NCI-H1436 treated with DMSO at 0.1 percent for 48 hours (cell line): ENCODE results near the gene KAZN.
"Not testable (repeated sequence)": the region's sequence is repeated elsewhere in the genome, so short reads cannot be mapped to it uniquely, and the experiment has no call there.

Experiments
- DNase-seq: peaks from one replicate; lab custom pipeline; 2025; lab: John Stamatoyannopoulos, UW

The KAZN gene

DNA sequence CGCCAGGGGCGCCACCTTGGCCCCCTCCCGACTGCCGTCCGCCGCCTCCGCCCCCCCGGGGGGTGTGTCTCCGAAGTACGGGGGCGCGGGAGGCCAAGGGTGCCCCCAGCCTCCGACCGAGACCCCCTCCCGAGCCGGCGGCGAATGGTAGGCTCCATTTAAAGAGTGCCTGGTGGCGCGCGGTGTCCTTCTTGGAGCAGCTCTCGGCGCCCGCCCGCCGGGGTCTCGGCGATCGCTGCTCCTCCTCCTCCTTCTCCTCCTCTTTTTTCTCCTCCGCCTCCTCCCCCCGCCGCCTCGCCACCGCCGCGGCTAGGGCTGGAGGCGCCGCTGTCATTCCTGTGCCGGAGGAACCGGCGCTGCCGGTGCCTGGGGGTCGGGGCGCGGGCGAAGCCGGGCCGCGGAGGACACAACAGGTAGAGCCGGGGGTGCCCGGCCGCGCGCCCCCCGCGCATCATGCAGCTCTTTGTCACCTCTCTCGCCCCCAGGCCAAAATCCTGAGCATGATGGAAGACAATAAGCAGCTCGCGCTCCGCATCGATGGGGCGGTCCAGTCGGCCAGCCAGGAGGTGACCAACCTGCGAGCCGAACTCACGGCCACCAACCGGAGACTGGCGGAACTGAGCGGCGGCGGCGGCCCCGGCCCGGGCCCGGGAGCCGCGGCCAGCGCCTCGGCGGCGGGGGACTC is at the start of gene KAZN:
Gene KAZN, plus strand, starts transcription at position 188 of the 685 bp plus-strand sequence.
- DNase-seq: no peak

DNA sequence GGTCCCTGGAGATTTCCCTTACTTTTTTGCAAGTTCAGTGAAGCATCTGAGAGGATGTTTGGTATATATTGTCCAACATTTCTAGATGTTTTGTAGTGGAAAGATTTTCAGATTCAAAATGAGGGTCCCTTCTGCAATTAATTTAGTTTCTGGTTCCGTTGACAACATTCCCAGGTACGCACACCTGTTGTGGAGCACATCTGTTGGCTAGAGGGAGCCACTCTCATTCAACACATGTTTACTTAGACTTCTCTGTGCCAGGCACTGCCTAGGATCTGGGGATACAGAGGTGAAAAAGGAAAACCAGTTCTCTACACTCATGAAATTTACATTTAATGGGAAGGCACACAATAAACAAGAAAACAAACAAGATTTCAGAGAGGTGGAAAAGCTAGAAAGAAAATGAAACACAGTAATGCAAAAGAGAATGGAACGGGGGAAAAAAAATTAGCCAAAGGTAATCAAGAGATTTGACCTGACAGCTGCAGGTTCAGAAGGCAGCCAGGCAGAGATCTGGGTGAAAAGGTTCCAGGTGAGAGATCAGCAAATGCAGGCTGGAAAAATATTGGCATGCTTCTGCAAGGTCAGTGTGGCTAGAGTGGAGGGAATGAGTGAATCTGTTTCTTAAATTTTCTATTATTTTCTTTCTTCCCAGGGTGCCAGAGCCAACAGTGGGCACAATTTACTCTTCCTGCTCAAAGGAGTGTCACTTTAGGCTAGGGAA is 48.4 kb upstream of the KAZN start:
- DNase-seq: no peak

DNA sequence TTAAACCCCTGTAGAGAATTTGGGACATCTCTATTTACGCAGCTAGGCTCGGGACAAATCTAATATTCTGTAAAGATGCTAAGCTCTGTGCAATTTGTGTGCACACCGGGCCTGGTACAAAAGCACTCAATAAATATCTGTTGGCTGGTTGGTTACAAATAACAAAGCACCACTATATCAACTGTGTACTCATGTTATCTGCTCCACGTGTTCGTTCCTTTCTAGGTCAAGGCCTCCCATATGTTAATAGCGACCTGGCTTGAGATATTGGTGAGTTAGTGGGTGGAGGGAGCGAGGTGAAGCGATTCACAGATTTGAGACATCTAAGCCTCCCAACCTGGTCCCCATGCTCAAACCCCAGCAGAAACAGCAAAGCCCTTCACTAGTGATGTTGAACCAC is 47.1 kb upstream of the KAZN start:
- DNase-seq: no peak

DNA sequence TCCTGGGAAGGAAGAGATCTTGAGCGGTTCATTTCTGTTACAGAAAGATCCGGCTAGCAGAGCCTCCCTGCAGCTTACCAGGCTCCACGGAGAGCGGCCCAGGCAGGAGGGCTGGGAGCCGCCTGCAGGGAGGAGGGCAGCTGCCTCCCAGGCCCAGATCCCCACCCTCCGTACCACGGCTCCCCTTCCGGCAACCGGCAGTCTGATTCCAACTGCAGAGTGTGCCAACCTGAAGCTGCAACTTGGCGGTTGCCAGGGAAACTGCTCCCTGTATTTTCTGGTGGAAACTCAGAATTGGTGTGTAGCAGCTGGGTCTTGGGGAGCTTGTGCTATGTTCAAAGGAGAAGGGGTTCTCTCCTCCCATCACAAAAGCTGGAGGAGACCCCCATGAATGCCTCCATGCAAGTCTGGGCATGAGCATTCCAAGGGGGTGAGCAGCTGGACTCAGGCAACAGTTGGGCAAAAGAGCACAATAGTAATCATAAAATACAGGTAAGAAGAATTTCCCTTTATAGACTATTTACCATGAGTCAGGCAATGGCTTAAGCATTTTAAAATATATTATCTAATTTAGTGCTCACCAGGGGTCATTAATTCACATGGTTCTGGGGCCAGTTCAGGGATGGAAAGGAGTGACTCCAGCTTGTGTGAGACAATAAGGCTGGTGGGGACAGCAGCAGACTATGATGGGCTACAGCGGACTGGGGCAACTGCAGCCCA is 46.1 kb upstream of the KAZN start:
- no peak for DNase-seq

DNA sequence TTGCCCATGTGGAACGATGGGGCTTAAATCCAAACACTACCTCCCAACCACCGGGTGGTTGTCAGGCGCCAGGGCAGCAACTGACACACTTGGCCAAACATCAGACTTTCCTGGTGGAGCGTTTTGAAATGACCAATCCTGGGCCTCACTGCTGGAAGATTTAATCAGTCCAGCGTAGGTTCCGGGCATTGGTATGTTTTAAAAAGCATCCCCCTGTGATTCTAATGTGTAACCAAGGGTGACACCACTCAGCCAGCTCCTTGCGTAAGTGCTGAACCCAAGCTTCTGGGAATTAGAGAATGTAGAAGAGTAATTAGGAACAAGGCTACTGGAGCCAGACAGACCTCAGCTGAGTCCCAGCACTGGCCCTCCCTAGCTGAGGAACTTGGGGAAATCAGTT is 44.8 kb upstream of the KAZN start:
- DNase-seq: no peak

DNA sequence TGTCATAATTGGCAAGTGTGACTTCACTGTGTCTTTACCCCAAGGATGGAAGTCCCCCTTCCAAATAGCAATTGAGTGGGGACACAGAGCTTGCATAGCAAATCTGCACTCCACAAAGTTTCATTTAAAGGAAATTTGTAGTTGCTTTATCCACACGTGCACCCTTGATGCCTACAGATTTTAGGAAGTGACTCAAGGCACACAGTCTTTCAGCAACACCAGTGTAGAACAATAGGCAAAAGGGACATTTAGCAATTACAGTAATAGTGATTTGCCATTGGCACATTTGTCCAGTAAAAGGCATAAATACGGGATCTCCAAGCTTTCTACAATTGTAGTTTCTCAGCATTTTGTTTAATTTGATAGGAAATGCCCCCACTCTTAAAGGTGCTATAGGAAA is 43.4 kb upstream of the KAZN start:
- no peak for DNase-seq

DNA sequence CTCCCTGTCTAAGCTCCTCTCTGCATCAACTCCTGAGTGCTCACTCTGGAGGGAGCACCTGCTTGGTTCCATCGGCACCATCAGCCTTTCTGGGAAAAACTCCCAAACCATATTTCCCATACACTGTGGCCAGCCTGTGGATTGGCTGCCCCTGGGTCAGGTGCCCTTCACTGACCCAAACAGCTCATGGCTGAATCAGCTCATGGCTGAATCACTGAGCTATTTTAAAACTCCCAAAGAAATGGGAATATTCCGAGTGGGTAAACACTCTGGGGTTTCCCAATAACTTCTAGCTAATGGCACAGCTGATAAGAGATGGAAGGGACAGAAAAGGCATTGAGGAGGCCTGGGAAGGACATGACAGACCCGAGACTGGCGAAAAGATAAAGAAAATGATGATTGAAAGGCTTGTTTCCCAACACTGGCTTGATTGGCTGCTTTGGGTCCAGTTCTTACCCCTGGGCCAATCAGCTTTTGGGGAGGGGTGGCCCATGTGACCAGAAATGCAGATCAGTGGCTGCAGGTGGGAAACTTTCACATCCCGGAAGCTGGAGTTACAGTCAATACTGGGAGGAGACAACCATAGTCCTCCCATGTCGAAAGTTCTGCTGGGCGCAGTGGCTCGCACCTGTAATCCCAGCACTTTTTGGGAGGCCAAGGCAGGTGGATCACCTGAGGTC is 37.3 kb upstream of the KAZN start:
- no peak for DNase-seq

DNA sequence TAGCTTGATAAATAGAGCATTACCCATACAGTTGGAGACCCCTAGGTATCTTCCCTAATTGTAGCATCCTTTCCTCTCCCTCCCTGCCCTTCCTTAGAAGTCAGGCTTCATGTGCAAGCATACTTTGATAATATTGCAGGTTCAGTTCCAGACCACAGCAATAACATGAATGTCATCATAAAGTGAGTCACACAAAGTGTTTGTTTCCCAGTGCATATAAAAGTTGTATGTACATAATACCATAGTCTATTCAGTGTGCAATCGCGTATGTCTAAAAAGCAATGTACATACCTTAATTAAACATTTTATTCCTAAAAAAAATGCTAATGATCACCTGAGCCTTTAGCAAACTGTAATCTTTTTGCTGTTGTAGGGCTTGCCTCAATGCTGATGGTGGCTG is 33.4 kb upstream of the KAZN start:
- no peak for DNase-seq

DNA sequence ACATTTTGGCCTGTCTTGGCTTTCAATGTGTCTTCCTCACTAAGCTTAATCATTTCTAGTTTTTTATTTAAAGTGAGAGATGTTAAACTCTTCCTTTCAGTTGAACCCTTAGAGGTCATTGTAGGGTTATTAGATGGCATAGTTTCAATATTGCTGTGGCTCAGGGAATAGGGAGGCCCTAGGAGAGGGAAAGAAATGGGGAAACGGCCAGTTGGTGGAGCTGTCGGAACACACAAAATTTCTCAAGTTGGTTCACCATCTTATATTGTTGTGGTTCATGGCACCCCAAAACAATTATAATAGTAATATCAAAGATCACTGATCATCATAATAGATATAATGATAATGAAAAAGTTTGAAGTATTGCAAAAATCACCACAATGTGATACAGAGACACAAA is 31.4 kb upstream of the KAZN start:
- DNase-seq: no peak

DNA sequence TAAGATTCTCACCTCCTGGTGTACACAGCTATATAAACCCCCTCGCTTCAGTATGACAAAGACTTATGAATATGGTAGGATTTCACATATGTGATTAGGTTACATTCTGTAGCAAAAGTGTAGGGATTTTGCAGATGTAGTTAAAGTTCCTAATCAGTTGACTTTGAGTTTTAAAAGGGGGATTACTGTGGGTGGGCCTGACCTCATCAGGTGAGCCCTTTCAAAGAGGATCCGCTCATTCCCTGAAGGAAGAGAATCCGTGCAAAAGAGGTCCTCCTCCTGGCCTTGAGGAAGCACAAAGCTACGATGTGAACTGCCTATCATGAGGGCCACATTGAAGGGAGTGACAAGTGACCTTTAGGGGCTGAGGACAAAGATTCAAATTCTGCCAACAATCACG is 30.6 kb upstream of the KAZN start:
- DNase-seq: no peak

DNA sequence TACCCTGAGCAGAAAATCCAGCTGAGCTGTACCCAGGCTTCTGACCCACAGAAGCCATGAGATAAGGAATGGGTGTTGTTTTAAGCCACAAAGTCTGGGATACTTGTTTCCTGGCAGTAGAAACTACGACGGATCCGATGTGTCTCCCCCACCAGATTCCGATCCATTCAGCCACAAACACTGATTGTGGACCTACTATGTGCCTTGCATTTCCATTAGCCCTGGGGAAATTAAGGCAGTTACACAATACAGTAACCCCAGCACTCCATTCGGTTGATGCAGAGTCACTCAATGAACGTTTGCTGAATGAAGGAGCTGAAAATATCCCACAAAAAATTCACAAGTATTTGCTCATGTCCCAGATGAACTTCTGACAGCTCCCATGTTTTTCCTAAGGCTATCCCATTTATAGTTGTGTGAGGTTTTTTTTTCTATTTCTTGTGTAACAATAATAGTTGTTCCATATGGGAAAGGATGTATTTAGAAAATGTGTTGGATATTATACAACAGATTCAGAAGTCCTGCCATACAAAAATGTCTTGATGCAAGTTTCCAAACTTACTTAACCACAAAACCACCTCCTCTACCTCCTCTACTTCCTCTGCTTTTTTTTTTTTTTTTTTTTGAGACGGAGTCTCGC is 29.6 kb upstream of the KAZN start:
- no peak for DNase-seq

DNA sequence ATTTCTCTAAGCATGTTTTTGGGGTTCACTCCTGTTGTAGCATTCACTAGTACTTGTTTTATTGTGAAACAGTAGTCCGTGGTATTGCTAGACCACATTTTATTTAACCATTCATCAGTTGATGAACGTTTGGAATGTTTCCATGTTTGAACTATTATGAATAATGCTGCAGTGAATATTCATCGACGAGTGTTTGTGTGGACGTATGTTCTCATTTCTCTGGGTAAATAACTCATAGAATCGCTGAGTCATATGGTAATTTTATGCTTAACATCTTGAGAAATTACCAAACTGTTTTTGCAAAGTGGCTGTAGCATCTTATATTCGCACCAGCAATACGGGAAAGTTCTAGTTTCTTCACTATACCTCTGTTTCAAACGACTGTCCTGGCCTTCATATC is 28.0 kb upstream of the KAZN start:
- DNase-seq: no peak

DNA sequence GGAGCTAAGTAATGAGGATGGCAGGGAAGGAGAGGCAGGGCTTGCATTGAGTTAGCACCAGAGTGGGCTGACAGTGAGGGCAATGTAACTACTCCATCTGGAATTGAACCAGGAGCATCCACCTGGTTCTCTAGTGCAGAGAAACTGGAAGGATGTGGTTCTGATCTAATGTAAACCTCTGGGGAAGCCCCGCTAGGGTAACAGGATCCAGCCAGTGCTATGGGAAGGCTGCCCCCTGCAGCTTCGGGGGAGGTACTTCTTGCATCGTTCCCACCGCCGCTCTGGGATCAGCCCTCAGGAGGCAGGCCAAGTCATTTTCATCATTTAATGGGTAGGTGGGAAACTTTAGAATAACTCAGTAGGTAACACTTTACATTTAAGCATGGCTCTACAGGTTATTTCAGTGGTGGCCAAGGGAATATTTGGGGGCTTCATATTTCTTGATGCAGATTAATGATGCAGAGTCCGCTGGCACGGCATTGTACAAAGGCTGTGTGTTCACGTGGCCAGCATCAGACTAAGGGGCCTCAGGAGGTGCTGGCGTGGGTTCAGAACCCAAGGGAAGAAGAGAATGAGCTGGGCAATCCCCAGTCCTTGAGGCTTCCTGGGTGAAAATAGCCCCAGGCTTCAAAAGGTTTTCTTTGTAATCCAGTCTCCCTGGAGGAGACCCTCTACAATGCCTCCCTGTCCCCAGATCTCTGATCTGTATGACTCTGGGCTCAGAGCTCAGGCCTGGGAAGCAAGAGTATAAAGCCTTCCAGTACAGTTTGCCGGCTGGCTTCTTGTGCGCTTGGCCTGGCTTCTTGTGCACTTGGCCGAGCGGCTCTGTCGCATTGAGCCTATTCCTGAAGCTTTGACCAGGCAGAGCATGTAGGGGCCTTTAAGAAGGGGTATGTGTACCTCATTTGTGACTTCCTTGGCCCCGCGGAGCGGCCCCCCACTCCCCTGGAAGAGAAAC is 26.4 kb upstream of the KAZN start:
- no peak for DNase-seq

DNA sequence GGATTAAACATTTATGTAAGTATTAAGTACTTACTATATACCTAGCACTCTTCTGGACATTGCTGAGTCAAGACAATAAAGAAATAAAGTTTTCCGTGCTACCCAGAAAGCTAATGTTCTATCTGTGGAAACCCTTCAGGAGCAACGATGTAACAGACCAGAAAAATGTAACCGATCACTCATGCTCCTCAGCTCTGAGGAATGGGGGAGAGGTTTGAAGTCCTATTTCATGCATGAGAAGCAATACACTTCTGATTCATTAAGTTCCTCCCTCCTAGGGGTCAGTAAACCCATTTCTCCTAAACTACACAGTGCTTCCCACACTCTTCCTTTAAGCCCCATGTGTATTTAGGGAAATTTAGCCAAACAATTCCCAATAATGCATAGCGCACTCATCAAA is 25.6 kb upstream of the KAZN start:
- DNase-seq: no peak

DNA sequence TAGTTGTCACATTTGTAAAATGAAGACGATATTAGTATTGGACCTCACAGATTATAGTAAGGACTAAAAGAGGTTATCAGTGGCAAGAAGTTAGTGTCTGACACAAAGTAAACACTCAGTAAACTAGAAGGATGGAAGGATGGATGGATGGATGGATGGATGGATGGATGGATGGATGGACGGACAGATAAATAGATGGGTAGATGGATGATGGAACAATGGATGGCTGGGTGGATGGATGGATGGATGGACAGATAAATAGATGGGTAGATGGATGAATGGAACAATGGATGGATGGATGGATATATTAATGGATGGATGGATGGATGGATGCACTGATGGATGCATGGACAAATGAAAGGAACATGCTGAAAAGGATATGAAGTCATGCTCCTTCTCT is 22.3 kb upstream of the KAZN start:
- no peak for DNase-seq

DNA sequence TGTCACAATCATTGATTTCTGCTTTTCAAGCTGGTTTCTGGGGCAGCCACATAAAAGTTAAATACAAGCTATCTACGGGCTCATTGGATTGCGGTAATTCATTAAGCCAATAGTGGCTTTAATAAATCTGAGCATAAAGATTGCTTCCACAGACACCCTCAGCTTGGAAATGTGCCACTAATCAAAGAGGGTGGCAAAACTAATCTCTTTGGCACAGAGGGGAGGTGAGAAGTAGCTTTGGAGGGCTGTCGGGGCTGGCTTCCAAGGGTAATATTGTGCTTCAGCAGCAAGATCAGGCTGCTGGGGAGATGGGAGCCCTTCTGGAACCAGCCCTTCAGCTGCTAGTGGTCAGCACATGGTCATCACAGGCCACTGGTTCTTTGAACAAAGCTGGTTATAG is 21.2 kb upstream of the KAZN start:
- DNase-seq: no peak

DNA sequence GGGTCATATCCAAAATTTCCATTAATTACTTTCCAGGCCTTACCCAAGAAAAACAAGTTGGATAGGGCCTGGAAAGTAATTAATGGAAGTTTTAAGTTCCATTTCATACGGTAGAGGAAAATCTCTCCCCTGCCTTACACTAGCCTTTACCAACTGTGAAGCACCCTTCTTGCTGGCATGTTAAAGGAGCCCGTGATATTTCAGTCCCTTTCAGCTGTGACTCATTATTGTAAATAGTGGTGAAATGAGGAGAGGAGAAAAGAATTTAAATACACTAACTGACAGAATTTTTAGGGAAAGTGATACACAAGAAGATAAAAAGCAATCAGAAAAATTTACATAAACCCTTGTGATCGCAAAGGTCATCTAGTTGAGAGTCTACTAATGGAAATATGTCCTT is 20.3 kb upstream of the KAZN start:
- no peak for DNase-seq

DNA sequence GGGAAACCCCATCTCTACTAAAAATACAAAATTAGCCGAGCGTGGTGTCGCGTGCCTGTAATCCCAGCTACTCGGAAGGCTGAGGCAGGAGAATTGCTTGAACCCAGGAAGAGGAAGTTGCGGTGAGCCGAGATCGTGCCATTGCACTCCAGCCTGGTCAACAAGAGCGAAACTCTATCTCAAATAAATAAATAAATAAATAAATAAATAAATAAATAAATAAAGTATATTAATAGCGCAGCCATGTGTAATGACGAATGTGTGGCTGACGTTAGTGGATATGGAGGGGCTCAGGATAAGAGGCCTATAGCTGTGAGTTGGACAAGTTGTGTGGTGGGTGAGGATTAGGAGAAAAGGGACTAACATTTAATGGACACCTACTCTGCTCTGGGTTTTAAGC is 18.2 kb upstream of the KAZN start:
- not testable (repeated sequence) for DNase-seq

DNA sequence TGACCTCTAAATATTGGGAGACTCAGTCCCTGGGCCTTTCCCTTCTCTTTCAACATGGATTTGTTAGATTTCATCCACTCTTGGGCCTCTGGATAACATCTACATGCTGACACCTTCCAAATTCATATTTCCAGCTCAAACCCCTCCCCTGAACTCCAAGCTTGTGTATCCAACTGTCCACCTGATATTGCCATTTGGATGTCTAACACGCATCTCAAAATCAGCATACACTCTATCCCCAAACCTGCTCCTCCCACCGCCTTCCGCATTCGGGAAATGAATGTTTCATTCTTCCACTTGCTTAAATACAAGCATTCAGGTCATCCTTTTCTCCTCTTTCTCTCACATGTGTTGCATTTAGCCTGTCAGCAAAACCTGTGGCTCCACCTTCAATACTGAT is 17.5 kb upstream of the KAZN start:
- DNase-seq: no peak

DNA sequence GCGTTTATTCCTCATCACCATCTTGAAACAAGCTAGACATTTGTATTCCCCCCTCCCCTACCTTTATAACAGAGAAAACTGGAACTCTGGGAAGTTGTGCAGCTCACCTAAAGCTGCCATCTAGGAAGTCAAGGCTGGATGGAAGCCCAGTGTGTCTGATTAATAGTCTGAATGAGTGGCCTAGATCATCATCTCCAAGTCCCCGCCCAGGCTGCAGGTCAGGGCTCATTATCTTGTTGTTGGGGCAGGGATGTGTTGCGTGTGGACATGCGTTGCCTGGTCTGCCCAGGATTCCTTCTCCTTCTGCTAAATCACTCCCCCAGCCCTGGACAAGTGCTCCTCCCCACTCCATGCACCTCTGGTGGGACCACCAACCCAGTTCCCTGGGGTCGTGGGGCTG is 14.7 kb upstream of the KAZN start:
- no peak for DNase-seq

DNA sequence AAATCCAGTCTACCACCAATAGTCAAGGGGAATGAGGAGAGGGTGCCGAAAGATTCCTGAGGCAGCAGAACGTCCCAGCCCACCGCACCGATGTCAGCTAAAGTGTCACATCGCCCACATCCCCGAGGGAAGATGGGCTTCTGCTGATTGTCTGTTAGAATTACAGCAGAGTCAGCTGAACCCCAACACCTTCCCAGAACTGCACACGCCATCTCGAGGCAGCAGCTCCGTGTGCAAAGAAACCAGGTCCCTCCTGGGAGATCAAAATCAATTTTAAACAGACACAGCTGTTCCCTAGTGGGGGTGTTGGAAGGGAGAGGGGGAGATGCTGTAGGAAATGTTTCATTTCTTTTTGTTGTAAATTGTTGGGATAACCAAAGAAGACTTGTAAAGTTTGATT is 12.8 kb upstream of the KAZN start:
- no peak for DNase-seq
